ENCODE data around the gene GPR161. TPM values are rescaled to one million over a fixed set of nuclear protein-coding genes. Genes with fewer than 3 reads are reported as not detected.
"Not testable (repeated sequence)": the region's sequence is repeated elsewhere in the genome, so short reads cannot be mapped to it uniquely, and the experiment has no call there.

GPR161 gene
- total and polyA plus RNA-seq, 8 donors, result 1.1 to 8.1 (median 4.2) TPM

GRCh38 chr1:168159979-168160378, 23.2 kb upstream of the GPR161 start:
- no peak overlapping the region for H3K4me3 ChIP-seq
- no peaks in the 10 kb centered on the region for H3K4me1 ChIP-seq
- intact Hi-C loops (cut with DNase I; ENCODE audit: low total_unique reads), result no loop called here
- H3K27me3 ChIP-seq, result peaks cover 0 to 4% (median 0%) of the 10 kb centered on the region in 3 donors
- WGBS, 5 donors, result 83 to 97% (median 92%) methylated on average over 1 of the region's 1 CpG
- H3K27ac ChIP-seq, result no peak overlapping the region
- no peaks in the 10 kb centered on the region for H3K36me3 ChIP-seq
- H3K9me3 ChIP-seq, result peaks cover 4 to 33% (median 17%) of the 10 kb centered on the region in 4 donors
- no peak for DNase-seq
- TF ChIP-seq POLR2AphosphoS5 (IDR thresholded peaks at IDR 0.05), result no peak
- no peak for TF ChIP-seq CTCF (IDR thresholded peaks at IDR 0.05)
- no peak for TF ChIP-seq POLR2A (IDR thresholded peaks at IDR 0.05)
- TF ChIP-seq EP300 (IDR thresholded peaks at IDR 0.05), result no peak

- no peak for DNase-seq
- intact Hi-C loops (cut with DNase I; ENCODE audit: low total_unique reads), result no loop called here
- Histone ChIP-seq H3K27me3 (peaks cover 0 to 4% (median 0%) of the 10 kb centered on the region in 3 donors), H3K36me3 (no peaks in the 10 kb centered on the region), H3K27ac (no peak overlapping the region), H3K4me1 (no peaks in the 10 kb centered on the region), H3K4me3 (no peak overlapping the region), H3K9me3 (peaks cover 4 to 33% (median 17%) of the 10 kb centered on the region in 4 donors)
- 36 to 52% (median 46%) methylated on average over 1 of the region's 1 CpG for WGBS, 5 donors
- TF ChIP-seq EP300 (IDR thresholded peaks at IDR 0.05), result no peak
- no peak for TF ChIP-seq POLR2A (IDR thresholded peaks at IDR 0.05)
- TF ChIP-seq POLR2AphosphoS5 (IDR thresholded peaks at IDR 0.05), result no peak
- TF ChIP-seq CTCF (IDR thresholded peaks at IDR 0.05), result no peak
Observed at GRCh38 chr1:168159251-168159650, 22.5 kb upstream of the GPR161 start.

GRCh38 chr1:168157638-168158037, 20.9 kb upstream of the GPR161 start:
- H3K9me3 ChIP-seq, result peaks cover 4 to 33% (median 17%) of the 10 kb centered on the region in 4 donors
- peaks cover 0 to 4% (median 0%) of the 10 kb centered on the region in 3 donors for H3K27me3 ChIP-seq
- H3K36me3 ChIP-seq, result no peaks in the 10 kb centered on the region
- intact Hi-C loops (cut with DNase I; ENCODE audit: low total_unique reads), result no loop called here
- H3K4me1 ChIP-seq, result no peaks in the 10 kb centered on the region
- no peak overlapping the region for H3K4me3 ChIP-seq
- H3K27ac ChIP-seq, result no peak overlapping the region
- TF ChIP-seq POLR2AphosphoS5 (IDR thresholded peaks at IDR 0.05), result no peak
- TF ChIP-seq POLR2A (IDR thresholded peaks at IDR 0.05), result no peak
- no peak for TF ChIP-seq EP300 (IDR thresholded peaks at IDR 0.05)
- TF ChIP-seq CTCF (IDR thresholded peaks at IDR 0.05), result no peak
- DNase-seq, result no peak

- intact Hi-C loops (cut with DNase I; ENCODE audit: low total_unique reads), result no loop called here
Observed at GRCh38 chr1:168155910-168156309, 19.2 kb upstream of the GPR161 start.

GRCh38 chr1:168154707-168155106, 18.0 kb upstream of the GPR161 start:
- H3K27me3 ChIP-seq; H3K4me3 ChIP-seq; intact Hi-C loops (cut with DNase I; ENCODE audit: low total_unique reads); H3K4me1 ChIP-seq; H3K27ac ChIP-seq; DNase-seq; H3K36me3 ChIP-seq: not testable (repeated sequence)
- H3K9me3 ChIP-seq, result peaks cover 4 to 19% (median 12%) of the 10 kb centered on the region in 4 donors
- WGBS, 5 donors, result 62 to 74% (median 70%) methylated on average over 4 of the region's 4 CpGs

More at GRCh38 chr1:168155910-168156309, 19.2 kb upstream of the GPR161 start:
- TF ChIP-seq POLR2A (IDR thresholded peaks at IDR 0.05), result no peak
- TF ChIP-seq CTCF (IDR thresholded peaks at IDR 0.05), result no peak
- TF ChIP-seq EP300 (IDR thresholded peaks at IDR 0.05), result no peak
- TF ChIP-seq POLR2AphosphoS5 (IDR thresholded peaks at IDR 0.05), result no peak
- Histone ChIP-seq H3K27me3 (no peaks in the 10 kb centered on the region), H3K4me3 (no peak overlapping the region), H3K36me3 (no peaks in the 10 kb centered on the region), H3K4me1 (no peaks in the 10 kb centered on the region), H3K27ac (no peak overlapping the region), H3K9me3 (peaks cover 4 to 30% (median 17%) of the 10 kb centered on the region in 4 donors)
- DNase-seq, result no peak
- 72 to 82% (median 78%) methylated on average over 4 of the region's 4 CpGs for WGBS, 5 donors
